Karpas-422 (cell line): ENCODE data around the gene PELI2. TPM values are rescaled to one million over a fixed set of nuclear protein-coding genes. Genes with fewer than 3 reads are reported as not detected.

ENCODE experiments used
- DNase-seq: peaks from one replicate; pipeline ENCODE4 v3.0.0-alpha.2; 2015
- H2AFZ ChIP-seq: fragments of 200-600 bp; sonication (generic); 2 replicates; pipeline ENCODE4 v1.6.1; 2014; ENCODE audit warnings: antibody characterized with exemption, low read length, mixed read lengths
- H3K27ac ChIP-seq: fragments of 200-600 bp; sonication (generic); 2 replicates; pipeline ENCODE4 v1.5.1; 2014; ENCODE audit warnings: mild to moderate bottlenecking, low read length, moderate library complexity
- H3K27me3 ChIP-seq: fragments of 200-600 bp; sonication (generic); 2 replicates; pipeline ENCODE4 v1.6.1; 2014; ENCODE audit warnings: low read length, mixed read lengths
- H3K36me3 ChIP-seq: fragments of 200-600 bp; sonication (generic); 2 replicates; pipeline ENCODE4 v1.6.1; 2014; ENCODE audit warnings: low read length, mixed read lengths; ENCODE audit not compliant: insufficient read depth
- H3K4me1 ChIP-seq: fragments of 200-600 bp; sonication (generic); 2 replicates; pipeline ENCODE4 v1.6.1; 2014; ENCODE audit warnings: mild to moderate bottlenecking, low read length, mixed read lengths
- H3K4me2 ChIP-seq: fragments of 200-600 bp; sonication (generic); 2 replicates; pipeline ENCODE4 v1.6.1; 2014; ENCODE audit warnings: low read length, low read depth, mild to moderate bottlenecking; ENCODE audit not compliant: poor library complexity, severe bottlenecking
- H3K4me3 ChIP-seq: fragments of 200-600 bp; sonication (generic); 2 replicates; pipeline ENCODE4 v1.5.1; 2014; ENCODE audit warnings: mild to moderate bottlenecking, antibody characterized with exemption, low read length, mixed read lengths
- H3K79me2 ChIP-seq: fragments of 200-600 bp; sonication (generic); 2 replicates; pipeline ENCODE4 v1.6.1; 2014; ENCODE audit warnings: mild to moderate bottlenecking, low read length, mixed read lengths
- H3K9ac ChIP-seq: fragments of 200-600 bp; sonication (generic); 2 replicates; pipeline ENCODE4 v1.6.0; 2014; ENCODE audit warnings: low read length
- H3K9me2 ChIP-seq: fragments of 200-600 bp; sonication (generic), shearing (Covaris generic); replicated peaks from 2 replicates; pipeline ENCODE4 v1.6.0; 2014; ENCODE audit warnings: mild to moderate bottlenecking, low read length, moderate library complexity; ENCODE audit not compliant: insufficient read depth
- H3K9me3 ChIP-seq: fragments of 300-700, 200-600 bp; sonication (generic); 2 replicates; pipeline ENCODE4 v1.6.1; 2014; ENCODE audit warnings: low read length, mixed read lengths
- H4K20me1 ChIP-seq: fragments of 200-600 bp; sonication (generic); 2 replicates; pipeline ENCODE4 v1.6.1; 2014; ENCODE audit warnings: mild to moderate bottlenecking, antibody characterized with exemption, low read length, low read depth; ENCODE audit not compliant: insufficient read depth
- total RNA-seq: library from RNA; depleted of rRNA; stranded (reverse); fragments of >200 nt; shearing (Covaris generic); gene quantifications from 2 replicates; pipeline ENCODE4 v1.2.3, GENCODE V29; 2014; ENCODE audit warnings: low replicate concordance

PELI2 gene
- total RNA-seq, 1 experiment from 2014 or later: 0.30 TPM

DNA sequence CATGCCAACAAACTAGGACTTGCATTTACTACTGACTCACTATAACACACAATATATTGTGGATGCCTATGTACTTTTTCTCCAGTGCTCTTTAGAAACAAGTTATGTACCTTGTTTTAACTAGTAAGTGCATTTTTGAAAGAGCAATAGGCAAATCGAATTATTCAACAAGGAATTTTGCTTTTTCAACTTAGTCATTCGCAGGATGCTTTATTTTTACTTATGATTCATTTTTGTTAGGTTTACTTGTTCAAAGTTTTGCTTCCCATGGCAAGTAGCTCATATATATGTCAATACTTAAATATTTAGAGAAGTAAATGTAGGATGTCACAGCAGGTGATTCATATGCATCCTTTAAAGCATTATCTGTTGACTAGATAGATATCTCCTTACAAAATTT is 149.8 kb downstream of the PELI2 start:
- H3K9me3 ChIP-seq: no peaks in the 10 kb centered on the region
- no peaks in the 10 kb centered on the region for H3K27me3 ChIP-seq
- no peaks in the 10 kb centered on the region for H4K20me1 ChIP-seq
- H3K4me1 ChIP-seq: no peaks in the 10 kb centered on the region
- H3K9me2 ChIP-seq: no peaks in the 10 kb centered on the region
- no peak overlapping the region for H3K27ac ChIP-seq
- H3K4me2 ChIP-seq: no peak overlapping the region
- no peak overlapping the region for H2AFZ ChIP-seq
- no peak overlapping the region for H3K9ac ChIP-seq
- H3K36me3 ChIP-seq: no peaks in the 10 kb centered on the region
- H3K79me2 ChIP-seq: no peaks in the 10 kb centered on the region
- no peak overlapping the region for H3K4me3 ChIP-seq
- DNase-seq: no peak

DNA sequence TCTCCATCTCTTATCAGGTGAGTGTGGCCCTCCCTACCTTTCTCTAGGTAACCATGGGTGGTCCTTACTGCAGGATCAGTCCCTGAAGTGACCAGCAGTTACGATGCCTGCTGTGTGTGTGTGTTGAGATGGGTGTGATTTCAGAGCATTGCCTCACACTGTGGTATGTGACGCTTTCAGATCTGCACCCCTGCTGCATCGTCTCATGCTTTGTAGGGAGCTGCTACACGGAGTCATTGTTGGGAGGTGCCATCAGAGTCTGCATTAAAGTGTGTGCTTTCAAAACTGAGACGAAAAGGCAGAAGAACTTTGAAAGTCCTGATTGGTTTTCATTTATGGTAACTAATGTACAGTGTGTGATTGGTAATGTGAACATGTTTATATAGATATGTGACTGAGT is 150.5 kb downstream of the PELI2 start:
- H3K9me2 ChIP-seq: no peaks in the 10 kb centered on the region
- no peaks in the 10 kb centered on the region for H3K27me3 ChIP-seq
- DNase-seq: no peak
- H3K79me2 ChIP-seq: no peaks in the 10 kb centered on the region
- no peaks in the 10 kb centered on the region for H3K36me3 ChIP-seq
- H3K4me2 ChIP-seq: no peak overlapping the region
- H3K4me3 ChIP-seq: no peak overlapping the region
- no peak overlapping the region for H3K9ac ChIP-seq
- H3K27ac ChIP-seq: no peak overlapping the region
- H3K9me3 ChIP-seq: no peaks in the 10 kb centered on the region
- H4K20me1 ChIP-seq: no peaks in the 10 kb centered on the region
- H2AFZ ChIP-seq: no peak overlapping the region
- no peaks in the 10 kb centered on the region for H3K4me1 ChIP-seq

DNA sequence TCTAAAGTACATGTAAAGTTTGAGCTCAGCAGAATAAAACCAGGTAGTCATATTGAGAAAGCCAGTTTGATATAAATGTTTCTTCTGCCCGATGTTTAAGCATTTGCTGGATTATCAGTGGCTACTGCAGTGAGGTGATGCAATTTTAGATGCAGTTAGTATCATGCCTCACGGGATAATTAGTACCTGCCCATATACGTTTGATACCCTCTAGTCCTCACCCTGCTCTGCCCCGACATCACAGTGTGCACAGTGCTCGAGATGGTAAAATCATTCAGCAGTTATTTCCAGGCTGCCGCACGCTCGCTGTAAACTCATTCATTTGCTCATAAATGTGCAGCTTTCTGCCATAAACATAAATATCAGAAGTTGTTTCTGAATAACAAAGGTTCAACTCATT is 152.7 kb downstream of the PELI2 start:
- H3K9me2 ChIP-seq: no peaks in the 10 kb centered on the region
- no peak overlapping the region for H2AFZ ChIP-seq
- H3K9me3 ChIP-seq: no peaks in the 10 kb centered on the region
- no peak overlapping the region for H3K4me2 ChIP-seq
- H3K9ac ChIP-seq: no peak overlapping the region
- no peak overlapping the region for H3K4me3 ChIP-seq
- no peak overlapping the region for H3K27ac ChIP-seq
- no peaks in the 10 kb centered on the region for H4K20me1 ChIP-seq
- no peaks in the 10 kb centered on the region for H3K27me3 ChIP-seq
- H3K79me2 ChIP-seq: no peaks in the 10 kb centered on the region
- DNase-seq: no peak
- H3K4me1 ChIP-seq: no peaks in the 10 kb centered on the region
- H3K36me3 ChIP-seq: no peaks in the 10 kb centered on the region

DNA sequence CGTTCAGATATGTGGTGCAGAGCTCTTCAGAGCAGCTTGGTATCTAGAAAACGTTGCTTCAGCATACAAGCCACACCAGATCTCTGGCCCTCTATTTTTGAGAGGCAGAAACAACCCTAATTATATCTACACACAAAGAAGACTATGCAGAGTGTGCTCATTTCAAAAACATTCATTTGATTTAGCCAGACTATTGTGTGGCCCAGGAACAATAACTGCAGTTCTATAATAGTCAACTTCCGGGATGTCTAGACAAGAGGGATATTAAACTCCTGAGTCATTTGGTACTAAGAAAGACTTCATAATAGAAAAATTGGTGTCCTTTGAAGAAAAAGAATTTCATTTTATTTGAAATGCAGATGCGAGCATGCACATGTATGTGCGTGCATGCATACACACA is 153.8 kb downstream of the PELI2 start:
- H2AFZ ChIP-seq: no peak overlapping the region
- H3K4me2 ChIP-seq: no peak overlapping the region

DNA sequence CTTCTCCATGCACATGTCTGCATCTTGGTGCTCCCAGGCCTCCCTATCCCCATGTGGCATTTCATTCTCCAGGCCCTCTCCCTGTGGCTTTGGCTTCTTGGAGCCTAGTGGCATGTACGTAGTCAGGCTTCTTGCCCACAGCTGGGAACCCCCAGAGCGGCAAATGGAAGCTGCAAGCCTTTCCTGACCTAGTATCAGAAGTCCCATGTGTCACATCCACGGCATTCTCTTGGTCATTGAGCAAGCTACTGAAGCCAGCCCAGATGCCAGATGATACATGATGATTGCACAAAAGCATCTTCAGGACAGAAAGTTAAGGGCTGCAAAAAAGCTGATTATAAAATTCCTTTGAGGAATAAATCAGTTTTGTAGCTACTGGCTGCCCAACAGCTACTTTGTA is 154.9 kb downstream of the PELI2 start:
- Histone ChIP-seq H3K9ac (no peak overlapping the region), H4K20me1 (no peaks in the 10 kb centered on the region), H3K27me3 (no peaks in the 10 kb centered on the region), H3K9me2 (no peaks in the 10 kb centered on the region), H2AFZ (no peak overlapping the region), H3K9me3 (no peaks in the 10 kb centered on the region), H3K36me3 (no peaks in the 10 kb centered on the region), H3K4me1 (no peaks in the 10 kb centered on the region), H3K27ac (no peak overlapping the region), H3K4me3 (no peak overlapping the region), H3K79me2 (no peaks in the 10 kb centered on the region), H3K4me2 (no peak overlapping the region)
- DNase-seq: no peak

More for the DNA sequence above, 153.8 kb downstream of the PELI2 start:
- Histone ChIP-seq H3K27ac (no peak overlapping the region), H3K9me3 (no peaks in the 10 kb centered on the region), H3K4me3 (no peak overlapping the region), H3K9me2 (no peaks in the 10 kb centered on the region), H3K27me3 (no peaks in the 10 kb centered on the region), H3K9ac (no peak overlapping the region), H3K36me3 (no peaks in the 10 kb centered on the region), H3K4me1 (no peaks in the 10 kb centered on the region), H3K79me2 (no peaks in the 10 kb centered on the region), H4K20me1 (no peaks in the 10 kb centered on the region)
- no peak for DNase-seq

DNA sequence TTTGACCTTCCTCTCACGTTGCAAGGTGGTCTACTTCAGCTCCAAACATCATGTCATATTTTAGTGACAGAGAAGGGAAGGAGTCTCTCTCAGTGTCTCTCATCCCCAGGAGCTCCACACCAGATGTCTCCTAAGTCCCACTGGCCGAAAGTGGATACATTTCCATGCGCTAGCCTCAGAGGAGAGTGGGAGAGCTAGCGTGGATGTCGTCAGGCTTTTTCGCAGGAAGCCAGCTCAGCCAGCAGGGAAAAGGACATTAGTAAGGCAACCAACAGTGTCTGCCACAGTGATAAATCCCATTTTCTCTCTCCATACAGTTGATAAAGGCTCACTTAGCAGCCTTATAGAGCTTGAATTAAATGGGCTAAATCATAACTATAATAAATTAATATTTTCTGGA is 155.7 kb downstream of the PELI2 start:
- H3K9me2 ChIP-seq: no peaks in the 10 kb centered on the region
- H2AFZ ChIP-seq: no peak overlapping the region
- H3K36me3 ChIP-seq: no peaks in the 10 kb centered on the region
- H3K27me3 ChIP-seq: no peaks in the 10 kb centered on the region
- H3K27ac ChIP-seq: no peak overlapping the region
- DNase-seq: no peak
- H3K9ac ChIP-seq: no peak overlapping the region
- H3K79me2 ChIP-seq: no peaks in the 10 kb centered on the region
- H4K20me1 ChIP-seq: no peaks in the 10 kb centered on the region
- no peak overlapping the region for H3K4me3 ChIP-seq
- no peaks in the 10 kb centered on the region for H3K9me3 ChIP-seq
- H3K4me1 ChIP-seq: no peaks in the 10 kb centered on the region
- no peak overlapping the region for H3K4me2 ChIP-seq

DNA sequence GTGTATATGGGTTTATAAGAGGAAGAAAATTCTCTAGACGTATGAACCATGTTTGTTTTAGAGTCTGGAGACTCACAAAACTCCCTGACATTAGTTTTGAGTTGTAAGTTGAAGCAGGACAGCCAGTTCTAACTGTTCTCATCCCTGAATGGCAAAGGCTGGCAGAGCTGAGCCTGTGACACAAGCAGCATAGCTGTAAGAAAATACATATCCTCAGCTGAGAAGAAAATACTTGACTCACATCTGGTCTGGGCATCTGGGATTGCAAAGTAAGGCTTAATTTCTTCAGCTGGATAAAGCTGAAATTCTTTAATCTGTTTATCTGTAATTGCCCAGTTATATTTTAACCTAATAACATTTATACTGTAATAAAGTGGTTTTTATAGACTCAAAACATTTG is 156.3 kb downstream of the PELI2 start:
- no peak for DNase-seq
- H3K27ac ChIP-seq: no peak overlapping the region
- no peaks in the 10 kb centered on the region for H3K9me2 ChIP-seq
- no peaks in the 10 kb centered on the region for H3K27me3 ChIP-seq
- H3K4me3 ChIP-seq: no peak overlapping the region
- no peaks in the 10 kb centered on the region for H3K79me2 ChIP-seq
- no peaks in the 10 kb centered on the region for H4K20me1 ChIP-seq
- no peaks in the 10 kb centered on the region for H3K36me3 ChIP-seq
- H3K4me2 ChIP-seq: no peak overlapping the region
- H3K9ac ChIP-seq: no peak overlapping the region
- H3K4me1 ChIP-seq: no peaks in the 10 kb centered on the region
- H2AFZ ChIP-seq: no peak overlapping the region
- H3K9me3 ChIP-seq: no peaks in the 10 kb centered on the region

DNA sequence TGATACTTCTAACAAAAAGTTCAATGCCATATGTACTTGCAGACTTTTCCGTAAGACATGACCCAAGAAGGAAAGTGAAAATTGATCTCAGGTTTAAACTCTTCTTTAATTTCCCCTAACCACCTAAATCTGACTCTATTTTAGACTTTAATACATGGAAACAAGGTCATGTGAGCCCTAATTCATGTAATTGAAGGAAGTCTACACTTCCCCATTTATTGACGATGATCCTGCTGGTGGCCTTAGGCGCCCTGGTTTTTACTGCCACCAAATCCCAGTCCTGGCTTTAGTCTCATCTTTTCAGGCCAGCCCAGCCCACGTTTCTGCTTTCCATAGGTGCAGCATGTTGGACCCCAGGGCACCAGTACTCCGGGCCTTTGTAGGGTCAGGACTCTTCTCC is 157.9 kb downstream of the PELI2 start:
- Histone ChIP-seq H3K4me2 (no peak overlapping the region), H4K20me1 (no peaks in the 10 kb centered on the region), H3K9me3 (no peaks in the 10 kb centered on the region), H3K27ac (no peak overlapping the region), H2AFZ (no peak overlapping the region), H3K27me3 (no peaks in the 10 kb centered on the region), H3K36me3 (no peaks in the 10 kb centered on the region), H3K9me2 (no peaks in the 10 kb centered on the region), H3K4me1 (no peaks in the 10 kb centered on the region), H3K4me3 (no peak overlapping the region), H3K9ac (no peak overlapping the region), H3K79me2 (no peaks in the 10 kb centered on the region)
- no peak for DNase-seq

DNA sequence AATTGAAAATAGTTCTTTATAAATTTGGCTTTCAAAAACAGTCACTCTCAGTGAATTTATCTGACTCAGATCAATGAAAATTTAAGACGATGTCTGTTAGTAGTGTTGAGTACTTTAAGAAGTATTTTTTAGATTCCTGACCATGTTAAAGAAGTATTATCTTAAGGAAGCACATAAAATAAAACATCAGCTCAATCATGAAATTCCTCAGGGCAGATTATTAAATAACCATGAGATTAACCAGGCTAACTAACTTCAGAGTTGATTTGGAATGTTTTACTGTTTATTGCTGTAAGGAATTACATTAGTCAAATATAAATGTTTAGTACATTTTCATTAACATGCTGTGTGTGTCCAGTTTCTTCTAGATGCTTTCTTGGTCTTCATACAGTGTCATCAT is 160.2 kb downstream of the PELI2 start:
- no peaks in the 10 kb centered on the region for H3K9me2 ChIP-seq
- H3K27ac ChIP-seq: no peak overlapping the region
- no peaks in the 10 kb centered on the region for H3K79me2 ChIP-seq
- no peak for DNase-seq
- no peak overlapping the region for H3K4me3 ChIP-seq
- H3K27me3 ChIP-seq: no peaks in the 10 kb centered on the region
- H2AFZ ChIP-seq: no peak overlapping the region
- no peak overlapping the region for H3K9ac ChIP-seq
- no peaks in the 10 kb centered on the region for H4K20me1 ChIP-seq
- H3K9me3 ChIP-seq: no peaks in the 10 kb centered on the region
- no peaks in the 10 kb centered on the region for H3K4me1 ChIP-seq
- H3K36me3 ChIP-seq: no peaks in the 10 kb centered on the region
- no peak overlapping the region for H3K4me2 ChIP-seq
